Measurements from ENCODE around the gene CLN5. TPM values are rescaled to one million over a fixed set of nuclear protein-coding genes. Genes with fewer than 3 reads are reported as not detected.
A peak's percentile ranks its signal among the peaks of the same experiment; 100 is the strongest.

CLN5 gene
- polyA plus RNA-seq, 1 experiment = 38.6 TPM

- Histone ChIP-seq H3K4me3 (ENCODE audit: low read depth, low read length) (no peak overlapping the region), H3K9me3 (ENCODE audit: control insufficient read depth, insufficient read depth, low read length) (no peaks in the 10 kb centered on the region), H3K27ac (ENCODE audit: low read depth, low read length) (no peak overlapping the region), H3K27me3 (ENCODE audit: control insufficient read depth, insufficient read depth, low read length) (peaks cover 15% of the 10 kb centered on the region)
- POLR2A ChIA-PET = no interaction called here
- TF ChIP-seq CTCF (IDR thresholded peaks at IDR 0.05; ENCODE audit: low read depth, low read length) = no peak
- DNase-seq (ENCODE audit: low read depth, low spot score) = no peak
- CTCF ChIA-PET = interaction anchor here (3.0 kb wide), 1 partner anchor 9 kb away, joined by 70 read pairs; the partner anchor contains the start of gene CLN5
Measured at GRCh38 chr13:76982061-76982460, 9.8 kb upstream of the CLN5 start.

GRCh38 chr13:76983676-76984075 is 8.2 kb upstream of the CLN5 start:
- H3K27ac ChIP-seq (ENCODE audit: low read depth, low read length) = no peak overlapping the region
- H3K9me3 ChIP-seq (ENCODE audit: control insufficient read depth, insufficient read depth, low read length) = no peaks in the 10 kb centered on the region
- no peak for DNase-seq (ENCODE audit: low read depth, low spot score)
- H3K27me3 ChIP-seq (ENCODE audit: control insufficient read depth, insufficient read depth, low read length) = peaks cover 12% of the 10 kb centered on the region
- CTCF ChIA-PET = interaction anchor here (1.1 kb wide), 1 partner anchor 18 kb away, joined by 3 read pairs; no protein-coding TSS in a partner anchor
- TF ChIP-seq CTCF (IDR thresholded peaks at IDR 0.05; ENCODE audit: low read depth, low read length) = no peak
- no peak overlapping the region for H3K4me3 ChIP-seq (ENCODE audit: low read depth, low read length)
- POLR2A ChIA-PET = no interaction called here

- no peak for DNase-seq (ENCODE audit: low read depth, low spot score)
- CTCF ChIA-PET = interaction anchor here (3.7 to 5.7 kb wide), 2 partner anchors 11 to 12 kb away, joined by 27 to 70 read pairs; no protein-coding TSS in a partner anchor
- peak overlapping the region; percentile 95 for H3K4me3 ChIP-seq (ENCODE audit: low read depth, low read length)
Measured at GRCh38 chr13:76991432-76991795, 467 bp upstream of the CLN5 start.

DNA sequence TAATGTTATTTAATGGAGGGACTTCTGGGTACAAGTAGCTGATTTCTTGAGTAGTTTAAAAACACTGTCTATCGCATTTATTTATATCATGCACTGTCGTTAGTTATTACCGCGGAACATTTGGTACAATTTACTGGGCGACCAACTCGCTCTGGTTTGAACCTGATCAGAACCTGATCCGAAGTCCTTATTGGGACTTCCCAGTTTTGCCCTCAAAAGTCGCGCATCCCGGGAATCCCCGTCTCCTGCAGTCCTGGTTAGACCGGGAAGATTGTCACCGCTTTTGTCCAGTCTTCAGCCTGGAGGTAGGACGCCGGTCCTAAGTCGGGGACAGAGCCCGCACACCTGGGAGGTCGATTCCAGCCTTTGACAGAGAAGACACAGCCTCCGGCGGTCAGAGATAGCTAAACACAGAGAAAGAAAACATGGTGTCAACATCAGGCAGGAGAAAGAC is 694 bp downstream of the CLN5 start:
- peak overlapping the region; percentile 95 for H3K4me3 ChIP-seq (ENCODE audit: low read depth, low read length)
- CTCF ChIA-PET = interaction anchor here (0.6 to 5.7 kb wide), 6 partner anchors 11 to 1297 kb away, joined by 3 to 70 read pairs (median 4); no protein-coding TSS in a partner anchor
- peak overlapping the region; percentile 61 for H3K27ac ChIP-seq (ENCODE audit: low read depth, low read length)
- no peak for TF ChIP-seq CTCF (IDR thresholded peaks at IDR 0.05; ENCODE audit: low read depth, low read length)
- no peaks in the 10 kb centered on the region for H3K27me3 ChIP-seq (ENCODE audit: control insufficient read depth, insufficient read depth, low read length)
- H3K9me3 ChIP-seq (ENCODE audit: control insufficient read depth, insufficient read depth, low read length) = no peaks in the 10 kb centered on the region; the same call in 1 of the 2 replicates
- POLR2A ChIA-PET = no interaction called here
- no peak for DNase-seq (ENCODE audit: low read depth, low spot score)

More at GRCh38 chr13:76991432-76991795, 467 bp upstream of the CLN5 start:
- POLR2A ChIA-PET = no interaction called here
- peak overlapping the region; percentile 31 for H3K27ac ChIP-seq (ENCODE audit: low read depth, low read length)
- no peak for TF ChIP-seq CTCF (IDR thresholded peaks at IDR 0.05; ENCODE audit: low read depth, low read length)
- no peaks in the 10 kb centered on the region; the same call in 1 of the 2 replicates for H3K9me3 ChIP-seq (ENCODE audit: control insufficient read depth, insufficient read depth, low read length)
- H3K27me3 ChIP-seq (ENCODE audit: control insufficient read depth, insufficient read depth, low read length) = no peaks in the 10 kb centered on the region

GRCh38 chr13:76993021-76993420 is 1.1 kb downstream of the CLN5 start:
- no peak for DNase-seq (ENCODE audit: low read depth, low spot score)
- POLR2A ChIA-PET = no interaction called here
- Histone ChIP-seq H3K27me3 (ENCODE audit: control insufficient read depth, insufficient read depth, low read length) (no peaks in the 10 kb centered on the region), H3K27ac (ENCODE audit: low read depth, low read length) (peak overlapping the region; percentile 61), H3K9me3 (ENCODE audit: control insufficient read depth, insufficient read depth, low read length) (no peaks in the 10 kb centered on the region; the same call in 1 of the 2 replicates), H3K4me3 (ENCODE audit: low read depth, low read length) (peak overlapping the region; percentile 95)
- CTCF ChIA-PET = interaction anchor here (0.6 to 5.7 kb wide), 5 partner anchors 10 to 1297 kb away, joined by 3 to 70 read pairs (median 4); no protein-coding TSS in a partner anchor
- no peak for TF ChIP-seq CTCF (IDR thresholded peaks at IDR 0.05; ENCODE audit: low read depth, low read length)

All from AG04450 (cell line).